GM23248 (cell line): ENCODE data around the gene MAP3K20.

Experiments used
- EZH2 ChIP-seq: fragments of 200-600 bp; sonication (generic); IDR thresholded peaks from 2 replicates; pipeline ENCODE4 v1.6.1; 2018; ENCODE audit warnings: antibody characterized with exemption, mild to moderate bottlenecking; ENCODE audit not compliant: insufficient read depth, poor library complexity, severe bottlenecking
- EZH2phosphoT487 ChIP-seq: fragments of 200-600 bp; sonication (generic); IDR thresholded peaks from 2 replicates; pipeline ENCODE4 v1.6.1; 2018; ENCODE audit warnings: antibody characterized with exemption, moderate library complexity, mild to moderate bottlenecking, low read depth; ENCODE audit not compliant: insufficient read depth

DNA sequence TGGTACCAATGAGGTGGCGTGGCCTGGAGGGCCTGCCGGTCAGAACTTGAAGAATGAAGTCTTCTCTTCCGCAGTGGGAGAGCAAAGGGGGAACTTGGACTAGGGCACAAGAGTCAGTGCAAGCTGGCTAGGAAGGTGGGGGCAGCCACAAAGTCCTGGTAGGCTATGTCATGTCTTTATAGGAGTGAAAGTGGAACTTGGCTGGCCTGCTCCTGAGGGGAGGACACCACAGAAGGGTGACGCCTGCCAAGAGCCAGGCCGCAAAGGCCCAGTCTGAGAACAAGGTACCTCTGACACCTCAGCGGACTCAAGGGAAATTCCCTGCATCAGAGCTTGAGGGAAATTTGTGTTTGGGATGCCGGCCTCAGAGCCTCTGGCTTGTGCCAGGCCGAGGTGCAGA is 32.2 kb upstream of the MAP3K20 start:
- TF ChIP-seq EZH2 (no peak), EZH2phosphoT487 (no peak)
